ENCODE data around the gene ALDH3A2.

DNA sequence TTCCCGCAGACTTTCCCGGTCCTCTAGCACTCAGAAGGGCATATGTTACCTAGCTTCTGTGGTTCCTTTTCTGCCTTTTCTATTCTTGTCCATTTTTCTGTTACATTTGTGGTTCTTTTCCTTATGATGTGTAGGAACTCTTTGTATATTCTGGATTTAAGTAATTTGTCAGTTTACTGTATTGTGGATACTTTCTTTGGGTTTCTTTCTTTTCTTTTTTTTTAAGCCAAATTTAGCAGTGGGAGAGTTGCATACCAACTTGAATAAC lies 657 bp downstream of the ALDH3A2 start:
- TF ChIP-seq EZH2 (IDR thresholded peaks at IDR 0.05; ENCODE audit: insufficient read depth, poor library complexity, severe bottlenecking): no peak
- no peak for TF ChIP-seq EZH2phosphoT487 (IDR thresholded peaks at IDR 0.05; ENCODE audit: insufficient read depth, low read depth)

All from GM23248 (cell line).